Stimulated activated CD8-positive, alpha-beta memory T cell treated with anti-CD3 and anti-CD28 coated beads, Interleukin-15, amount 100 ng/mL, for 4 hours (primary cell): ENCODE data around the gene IFI16.
"Not testable (repeated sequence)": the region's sequence is repeated elsewhere in the genome, so short reads cannot be mapped to it uniquely, and the experiment has no call there.

ENCODE experiments used
- DNase-seq, 2 donors: peaks; one replicate each; pipeline ENCODE4 v3.0.0-alpha.2; 2020; ENCODE audit warnings: low read depth in 2 of 2

The IFI16 gene

DNA sequence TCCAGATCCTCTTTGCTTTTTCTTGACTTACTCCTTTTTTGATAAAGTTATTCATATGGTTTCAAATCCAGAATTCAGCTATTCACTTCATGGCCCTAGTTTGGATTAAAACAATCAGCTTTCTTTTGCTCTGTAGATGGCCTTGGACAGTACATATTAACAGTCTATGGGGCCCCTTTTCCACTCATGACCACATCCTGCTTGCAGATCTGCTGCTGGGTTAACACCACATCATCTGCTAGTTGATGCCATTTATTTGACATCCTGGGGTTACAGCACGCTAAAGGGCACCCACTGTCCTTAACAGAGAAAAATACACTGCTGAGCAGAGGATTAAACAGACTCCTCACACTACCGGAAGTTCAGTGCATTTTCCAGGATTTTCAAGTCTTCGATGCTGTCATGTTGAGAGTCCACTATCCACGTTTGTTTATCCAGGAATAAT, 941 bp upstream of the IFI16 start:
- peak; percentile 37 to 60 for DNase-seq

DNA sequence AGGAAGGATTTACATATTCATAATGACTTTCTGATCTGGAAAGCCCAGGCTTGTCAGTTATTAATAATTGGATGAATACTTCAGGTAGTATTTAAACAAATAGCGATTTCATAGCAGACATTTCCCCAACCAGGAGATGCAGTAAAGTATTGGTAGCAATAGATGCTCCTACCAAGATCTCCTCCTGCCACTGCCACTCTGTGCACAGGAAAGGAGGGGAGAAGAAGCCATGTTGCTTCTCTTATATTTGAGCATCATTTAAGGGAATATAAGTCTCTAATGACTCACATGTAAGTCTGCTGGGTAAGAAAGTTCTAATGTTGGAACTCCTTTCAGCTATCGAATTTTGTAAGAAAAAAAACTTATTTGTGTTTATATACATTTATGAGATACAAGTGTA, 420 bp upstream of the IFI16 start:
- DNase-seq, result no peak

DNA sequence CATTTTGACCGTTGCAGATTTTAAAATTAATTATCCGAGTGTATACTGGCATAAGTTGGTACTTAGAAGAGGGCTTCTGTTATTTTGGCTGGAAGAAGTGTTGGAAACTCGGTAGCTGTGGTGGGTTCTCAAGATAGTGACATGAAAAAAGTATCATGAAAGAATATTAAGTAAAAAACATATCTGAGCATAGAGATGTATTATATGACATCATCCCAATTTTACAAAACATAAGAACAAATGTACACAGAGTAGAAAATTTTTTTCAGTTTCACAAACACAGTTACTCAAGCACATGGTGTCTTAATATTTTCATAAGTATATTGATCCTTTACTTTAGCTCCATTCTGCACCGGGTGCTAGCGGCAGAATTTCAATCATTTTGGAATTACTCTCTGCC, 684 bp downstream of the IFI16 start:
- no peak for DNase-seq

DNA sequence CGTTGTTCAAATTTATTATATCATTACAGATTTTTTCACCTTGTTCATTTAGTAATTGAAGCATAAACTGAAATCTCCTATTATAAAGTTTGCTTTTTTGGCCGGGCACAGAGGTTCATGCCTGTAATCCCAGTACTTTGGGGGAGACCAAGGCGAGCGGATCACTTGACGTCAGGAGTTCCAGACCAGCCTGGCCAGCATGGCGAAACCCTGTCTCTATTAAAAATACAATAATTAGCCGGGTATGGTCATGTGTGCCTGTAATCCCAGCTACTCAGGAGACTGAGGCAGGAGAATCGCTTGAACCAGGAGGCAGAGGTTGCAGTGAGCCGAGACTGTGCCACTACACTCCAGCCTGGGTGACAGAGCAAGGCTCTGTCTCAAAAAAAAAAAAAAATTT, 1.3 kb downstream of the IFI16 start:
- not testable (repeated sequence) for DNase-seq

DNA sequence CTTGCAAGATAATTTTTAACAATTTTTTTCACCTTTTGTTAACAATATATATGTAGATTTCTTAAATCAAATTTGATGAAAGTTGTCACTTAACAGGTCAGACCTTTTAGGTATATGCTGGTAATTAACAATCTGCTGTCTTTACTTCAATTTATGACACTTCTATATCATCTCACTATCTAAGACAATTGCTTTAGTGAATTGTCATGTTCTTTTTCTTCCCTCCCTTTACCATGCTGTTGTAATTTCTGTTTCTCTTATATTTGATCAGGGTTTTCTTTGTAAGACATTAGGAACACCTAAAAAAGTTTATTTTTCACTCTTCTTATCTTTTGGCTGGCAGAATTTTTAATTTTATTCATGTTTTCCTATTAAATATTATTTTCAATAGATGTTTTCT, 2.0 kb downstream of the IFI16 start:
- no peak for DNase-seq

DNA sequence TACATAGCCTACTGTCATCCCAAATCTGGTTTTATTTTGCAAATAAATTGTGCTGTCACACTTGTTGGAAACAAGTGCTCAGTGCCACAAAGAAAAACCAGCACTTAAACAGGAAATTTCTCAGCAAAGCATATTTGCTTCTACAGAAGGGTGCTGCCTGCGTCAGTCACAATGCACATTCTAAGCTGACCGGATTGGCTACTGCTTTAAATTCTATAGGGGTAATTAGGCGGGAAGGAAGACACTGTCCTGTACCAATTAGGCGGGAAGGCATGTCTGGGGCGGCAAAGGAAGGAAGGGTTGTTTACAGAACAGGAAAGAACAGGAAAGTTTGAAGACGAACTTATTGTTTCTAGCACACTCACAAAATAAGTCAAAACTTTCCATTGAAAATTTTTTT, 2.8 kb downstream of the IFI16 start:
- peak in 1 of 2 donors; percentile 41 for DNase-seq

DNA sequence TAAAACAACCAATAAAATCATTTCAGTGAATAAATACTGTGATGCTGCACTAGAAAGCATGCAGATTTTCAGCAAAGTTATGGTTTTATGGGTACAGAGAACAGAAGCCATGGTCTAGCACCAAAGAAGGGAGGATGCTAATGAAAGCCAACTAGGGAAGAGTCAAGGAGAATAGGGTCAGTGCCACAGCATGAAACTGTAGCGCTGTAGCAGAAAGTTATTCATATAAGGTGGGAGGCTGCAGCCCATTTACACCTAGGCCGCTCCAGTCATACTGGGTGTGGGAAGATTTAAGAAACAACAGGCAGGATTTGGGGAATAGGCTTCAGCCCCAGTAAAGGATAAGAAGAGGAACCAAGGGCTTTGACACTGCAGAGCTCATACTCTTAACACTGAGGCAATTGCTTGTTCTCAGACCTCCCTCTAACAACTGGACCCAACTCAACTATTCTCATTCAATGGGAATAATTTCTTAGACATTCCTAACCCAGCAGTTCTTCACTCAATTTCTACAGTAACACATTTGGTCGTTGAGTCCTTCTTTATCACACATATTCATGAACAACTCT, 4.4 kb downstream of the IFI16 start:
- no peak for DNase-seq

DNA sequence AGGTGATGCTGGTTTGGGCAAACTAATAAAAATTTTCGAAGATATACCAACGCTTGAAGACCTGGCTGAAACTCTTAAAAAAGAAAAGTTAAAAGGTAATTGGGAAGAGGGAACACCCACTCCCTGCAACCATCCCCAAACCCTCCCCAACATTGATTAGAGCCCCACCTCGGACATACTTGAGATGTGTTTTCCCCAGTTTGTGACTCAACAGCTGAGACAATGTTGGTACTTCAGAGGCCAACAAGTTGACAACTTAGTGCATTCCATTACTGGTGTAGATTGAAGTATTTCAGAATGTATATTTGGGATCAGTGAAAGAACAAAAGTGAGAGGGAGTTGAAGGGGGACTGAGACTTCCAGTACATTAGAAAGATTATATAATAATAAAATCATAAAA, 5.1 kb downstream of the IFI16 start:
- no peak for DNase-seq

DNA sequence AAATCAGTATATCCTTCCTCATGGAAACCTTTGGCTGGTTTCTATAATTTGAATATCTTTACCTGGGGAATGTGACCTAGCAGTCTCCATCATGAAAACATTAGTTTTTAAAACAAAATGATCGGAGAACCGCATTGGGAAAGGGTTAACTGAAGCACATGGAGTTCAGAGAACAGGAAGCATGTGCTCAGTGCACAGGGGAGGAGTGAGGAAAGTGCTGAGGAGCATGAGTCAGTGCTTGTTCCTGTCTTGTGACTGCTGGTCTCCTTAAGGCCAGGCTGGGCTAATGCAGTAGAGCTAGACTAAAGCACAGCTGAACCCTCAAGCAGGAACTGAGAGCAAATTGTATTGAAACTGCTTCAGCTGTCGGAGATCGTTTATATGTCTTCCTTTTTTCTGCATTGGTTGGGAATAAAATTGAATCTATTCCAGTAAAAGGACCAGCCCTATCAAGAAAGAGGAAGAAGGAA, 5.8 kb downstream of the IFI16 start:
- DNase-seq, result peak; percentile 45 to 71

DNA sequence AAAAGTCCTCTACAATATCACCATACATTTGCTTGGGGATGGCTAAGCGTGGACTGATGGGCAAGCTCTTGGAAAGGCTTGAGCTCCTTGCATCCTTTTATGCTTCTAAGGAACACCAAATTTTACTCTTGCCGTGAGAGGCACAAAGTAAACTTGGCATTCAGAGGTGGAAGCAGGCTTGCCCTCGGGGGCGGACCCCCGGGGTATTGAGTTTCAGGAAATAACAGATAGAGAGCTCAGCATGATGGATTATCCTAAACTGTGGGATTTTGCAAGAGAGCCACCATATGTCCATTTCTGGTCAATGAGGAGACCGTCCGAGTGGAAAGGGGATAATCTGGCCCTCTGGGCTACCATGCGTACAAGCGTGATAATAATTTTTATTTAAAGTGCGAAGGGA, 14.0 kb downstream of the IFI16 start:
- DNase-seq, result no peak

DNA sequence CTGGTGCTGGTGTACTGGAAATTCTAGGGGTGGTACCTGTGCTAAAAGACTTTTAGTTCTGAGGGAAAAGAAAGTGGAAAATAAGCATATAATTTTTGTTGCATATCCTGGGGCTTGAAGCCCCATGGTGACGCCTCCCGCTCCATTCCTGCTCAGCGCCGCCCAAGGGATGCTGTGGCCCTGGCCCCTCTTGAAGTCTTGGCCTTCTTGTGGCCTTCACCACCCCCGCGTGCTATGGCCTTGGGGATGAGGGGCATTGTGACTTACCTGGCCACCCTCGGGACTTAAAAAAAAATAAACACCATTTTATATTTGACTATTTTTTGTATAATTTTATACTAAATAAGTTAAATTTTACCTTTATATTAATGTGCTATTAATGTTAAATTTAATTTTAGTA, 15.3 kb downstream of the IFI16 start:
- DNase-seq, result no peak

DNA sequence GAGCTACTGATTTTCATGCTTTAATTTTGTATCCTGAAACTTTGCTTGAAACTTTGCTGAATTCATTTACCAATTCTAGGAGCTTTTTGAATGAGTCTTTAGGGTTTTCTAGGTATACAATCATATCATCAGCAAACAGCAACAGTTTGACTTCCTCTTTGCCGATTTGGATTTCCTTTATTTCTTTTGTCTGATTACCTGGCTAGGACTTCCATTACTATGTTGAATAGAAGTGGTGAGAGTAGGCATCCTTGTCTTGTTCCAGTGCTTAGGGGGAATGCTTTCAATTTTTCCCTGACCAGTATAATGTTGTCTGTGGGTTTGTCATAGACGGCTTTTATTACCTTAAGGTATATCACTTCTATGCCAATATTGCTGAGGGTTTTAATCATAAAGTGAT, 17.1 kb downstream of the IFI16 start:
- DNase-seq, result not testable (repeated sequence)

DNA sequence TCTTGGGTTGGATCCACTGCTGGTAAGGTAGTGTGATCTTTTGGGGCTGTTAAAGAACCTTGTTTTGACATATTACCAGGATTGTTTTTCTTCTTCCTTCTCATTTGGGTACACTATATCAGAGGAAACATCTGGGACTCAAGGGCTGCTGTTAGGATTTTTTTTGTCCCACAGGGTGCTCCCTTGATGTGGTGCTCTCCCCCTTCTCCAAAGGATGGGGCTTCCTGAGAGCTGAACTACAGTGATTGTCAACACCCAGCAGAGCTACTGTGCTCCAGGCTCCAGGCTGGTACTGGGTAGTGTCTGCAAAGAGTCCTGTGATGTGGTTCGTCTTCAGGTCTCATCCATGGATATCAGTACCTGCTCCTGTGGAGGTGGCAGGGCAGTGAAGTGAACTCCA, 20.6 kb downstream of the IFI16 start:
- DNase-seq, result no peak

DNA sequence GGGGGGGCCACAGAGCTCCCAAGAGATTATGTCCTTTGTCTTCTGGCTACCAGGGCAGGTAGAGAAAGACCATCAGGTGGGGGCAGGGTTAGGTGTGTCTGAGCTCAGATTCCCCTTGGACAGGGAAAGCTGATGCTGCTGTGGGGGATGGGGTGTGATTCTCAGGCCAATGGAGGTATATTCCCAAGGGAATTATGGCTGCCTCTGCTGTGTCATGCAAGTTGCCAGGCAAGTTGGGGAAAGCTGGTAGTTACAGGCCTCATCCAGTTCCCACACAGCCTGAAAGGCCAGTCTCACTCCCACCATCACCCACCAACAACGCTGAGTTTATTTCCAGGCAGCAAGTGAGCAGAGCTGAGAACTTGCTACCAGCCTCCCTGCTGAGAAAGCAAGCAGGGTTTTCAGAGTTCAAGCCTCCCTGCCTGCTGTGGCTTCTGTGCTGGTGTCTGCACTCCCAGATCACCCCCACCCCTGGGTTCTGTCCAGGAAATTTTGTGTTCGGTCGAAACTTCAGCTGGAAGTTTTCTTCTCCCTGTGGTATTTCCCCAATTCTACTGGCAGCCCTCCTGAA, 21.3 kb downstream of the IFI16 start:
- no peak for DNase-seq

DNA sequence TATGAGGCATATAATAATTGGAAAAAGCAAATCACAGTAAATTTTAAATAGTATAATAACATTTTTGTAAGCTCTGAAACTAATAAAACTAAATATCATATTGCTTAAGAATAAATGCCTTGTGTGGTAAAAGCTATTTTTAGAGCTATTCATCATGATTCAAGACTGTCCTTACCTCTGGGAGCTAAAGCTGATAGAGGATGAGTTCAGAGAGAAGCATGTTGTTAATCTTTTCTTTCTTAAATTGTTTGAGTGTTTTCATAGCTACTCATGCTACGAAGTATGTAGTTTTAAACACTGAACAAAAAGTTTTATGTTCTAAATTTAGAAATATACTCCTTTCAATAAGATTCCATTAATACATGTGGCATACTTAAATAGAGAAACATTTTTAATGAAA, 30.5 kb downstream of the IFI16 start:
- no peak for DNase-seq

DNA sequence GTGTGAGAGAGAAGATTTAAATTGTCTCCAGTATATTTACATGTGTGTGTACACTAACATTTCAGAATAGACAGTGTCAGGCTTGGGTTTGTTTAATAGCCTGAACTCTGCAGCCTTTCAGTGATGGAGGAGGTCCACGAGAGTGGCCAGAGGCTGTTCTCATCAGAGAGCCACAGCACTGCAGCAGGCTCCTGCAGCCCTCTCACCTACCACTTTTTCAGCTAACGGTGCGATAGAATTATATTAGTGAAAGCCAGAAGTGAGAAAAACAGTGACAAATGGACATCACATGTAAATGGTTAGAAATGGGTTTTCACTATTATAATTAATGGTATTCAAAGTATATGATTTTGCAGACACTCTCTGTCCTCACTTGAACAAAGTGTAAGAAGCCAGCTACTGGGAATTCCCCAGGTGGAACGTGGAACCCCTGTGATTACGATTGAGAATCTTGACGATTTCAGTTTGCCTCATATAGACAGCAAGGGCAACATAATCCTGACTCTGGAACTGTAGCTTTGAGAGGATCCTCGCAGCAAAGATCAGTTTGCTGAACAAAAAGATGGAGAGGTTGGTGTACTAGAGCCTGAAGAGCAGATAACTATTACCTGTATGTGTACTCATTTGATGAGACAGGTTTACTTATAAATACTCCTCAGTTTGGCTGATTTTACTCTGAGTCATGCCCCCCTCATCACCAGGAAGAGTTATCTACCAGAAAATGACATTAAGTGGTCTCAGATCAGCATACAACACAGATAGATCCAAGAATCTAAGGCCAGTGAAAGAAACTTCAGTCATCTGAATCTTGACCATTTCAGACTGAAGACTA, 31.4 kb downstream of the IFI16 start:
- no peak for DNase-seq

DNA sequence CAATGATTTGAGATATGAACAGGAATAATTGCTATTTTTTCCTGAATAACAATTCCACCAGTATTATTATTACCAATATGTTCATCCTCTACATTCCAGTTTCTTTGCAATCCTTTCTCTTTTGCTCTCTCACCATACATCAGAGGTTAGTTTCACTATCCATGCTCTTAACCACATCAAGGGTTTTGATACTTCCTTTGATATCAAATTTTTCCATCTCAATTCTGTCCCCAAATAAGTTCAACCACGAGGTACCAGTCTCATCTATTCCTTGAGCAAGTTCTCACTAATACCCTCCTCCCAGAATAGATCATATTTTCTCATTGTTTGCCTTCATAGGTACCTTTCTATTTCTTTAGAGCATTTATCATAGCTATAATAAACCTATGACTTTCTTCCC, 36.8 kb downstream of the IFI16 start:
- not testable (repeated sequence) for DNase-seq

DNA sequence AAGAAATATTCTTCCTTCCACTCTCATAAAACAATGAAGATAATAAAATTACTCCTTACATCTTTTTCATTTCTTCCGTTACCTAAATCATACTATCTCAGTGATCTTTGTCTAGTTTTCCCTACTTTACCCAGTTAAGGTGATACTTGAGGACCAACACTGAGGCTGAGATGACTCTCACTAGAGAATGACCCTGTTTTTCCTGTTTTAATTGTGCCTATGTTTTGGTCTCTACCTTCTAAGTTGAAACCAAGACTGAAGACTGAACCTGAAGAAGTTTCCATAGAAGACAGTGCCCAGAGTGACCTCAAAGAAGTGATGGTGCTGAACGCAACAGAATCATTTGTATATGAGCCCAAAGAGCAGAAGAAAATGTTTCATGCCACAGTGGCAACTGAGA, 41.7 kb downstream of the IFI16 start:
- no peak for DNase-seq

DNA sequence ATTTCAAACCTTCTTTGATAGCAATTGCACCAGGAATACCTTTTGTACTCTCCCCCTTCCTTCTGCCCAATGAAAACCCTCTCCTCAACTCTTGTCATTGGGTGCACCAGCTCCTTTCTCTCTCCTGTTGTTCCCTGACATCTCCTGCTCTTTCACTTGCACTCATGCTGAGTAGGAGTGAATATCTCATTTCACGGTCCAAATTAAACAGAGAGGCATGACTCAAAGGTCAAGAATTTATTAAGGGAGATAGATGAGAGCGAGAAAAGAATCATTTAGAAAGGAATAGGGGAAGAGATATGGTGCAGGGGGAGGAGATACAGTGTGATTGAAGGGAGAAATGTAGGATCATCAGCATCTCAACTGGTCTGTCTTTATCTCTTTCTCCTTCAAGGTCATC, 44.7 kb downstream of the IFI16 start:
- DNase-seq, result no peak

DNA sequence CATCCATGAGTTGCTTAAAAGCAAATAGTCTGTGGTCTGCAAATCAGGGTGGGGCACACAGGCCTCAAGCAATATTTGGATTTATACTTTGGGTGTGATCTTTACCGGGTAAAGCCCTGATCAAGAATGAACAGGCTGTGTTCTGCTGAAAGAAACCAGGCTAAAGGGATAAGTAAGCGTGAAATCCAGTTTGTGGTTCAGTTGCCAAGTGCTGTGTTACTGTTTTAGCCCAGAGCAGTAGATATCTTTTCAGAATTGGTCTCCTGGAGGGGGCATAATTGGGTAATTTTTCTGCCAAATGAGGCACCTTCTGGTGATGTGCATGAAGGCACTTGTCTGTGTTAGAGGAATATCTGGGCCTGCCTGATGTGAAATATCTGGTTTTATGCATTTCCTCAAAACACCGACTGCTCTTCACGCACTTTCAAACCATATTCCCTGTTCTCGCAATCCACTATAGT, 45.5 kb downstream of the IFI16 start:
- no peak for DNase-seq

DNA sequence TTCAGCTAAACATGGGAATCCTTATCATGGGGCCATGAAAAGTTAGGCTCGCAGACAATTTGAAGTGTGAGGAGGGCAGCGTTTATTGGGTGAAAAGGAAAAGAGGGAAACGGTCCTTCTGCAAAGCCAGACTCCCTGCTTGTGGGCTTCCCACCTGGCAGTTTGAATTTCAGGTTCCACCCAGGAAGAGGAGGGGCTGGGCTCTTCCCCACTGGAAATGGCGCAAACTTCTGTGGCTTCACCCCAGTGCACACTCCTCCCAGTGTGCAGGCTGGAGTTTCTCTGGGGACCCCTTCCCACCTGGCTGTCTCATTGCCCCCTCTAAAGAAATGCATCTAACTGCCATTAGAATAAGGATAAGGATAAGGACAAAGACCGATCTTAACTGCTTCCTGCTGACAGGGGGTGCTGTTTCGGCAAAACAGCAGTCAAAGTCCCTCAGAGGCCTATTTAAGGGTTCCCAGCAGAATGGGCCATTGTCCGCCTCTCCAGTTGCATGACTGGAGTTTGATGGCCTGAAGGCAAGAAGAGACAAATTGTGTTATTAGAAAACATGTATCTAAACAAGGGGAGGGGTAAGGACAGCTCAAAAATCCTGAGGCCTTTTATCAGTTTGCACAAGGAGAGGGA, 46.5 kb downstream of the IFI16 start:
- DNase-seq, result no peak

DNA sequence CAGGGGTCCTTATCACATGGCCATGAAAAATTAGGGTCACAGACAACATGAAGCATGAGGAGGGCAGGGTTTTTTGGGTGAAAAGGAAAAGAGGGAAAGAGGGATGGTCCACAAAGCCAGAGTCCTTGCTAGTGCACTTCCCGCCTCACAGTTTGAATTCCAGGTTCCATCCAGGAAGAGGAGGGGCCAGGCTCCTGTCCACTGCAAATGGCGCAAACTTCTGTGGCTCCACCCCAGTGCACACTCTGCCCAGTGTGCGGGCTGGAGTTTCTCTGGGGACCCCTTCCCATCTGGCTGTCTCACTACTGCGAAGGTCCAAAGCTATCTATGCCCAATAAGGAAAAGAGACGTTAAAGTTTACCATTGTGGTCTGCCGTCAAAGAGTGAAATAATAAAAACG, 49.0 kb downstream of the IFI16 start:
- DNase-seq, result no peak

DNA sequence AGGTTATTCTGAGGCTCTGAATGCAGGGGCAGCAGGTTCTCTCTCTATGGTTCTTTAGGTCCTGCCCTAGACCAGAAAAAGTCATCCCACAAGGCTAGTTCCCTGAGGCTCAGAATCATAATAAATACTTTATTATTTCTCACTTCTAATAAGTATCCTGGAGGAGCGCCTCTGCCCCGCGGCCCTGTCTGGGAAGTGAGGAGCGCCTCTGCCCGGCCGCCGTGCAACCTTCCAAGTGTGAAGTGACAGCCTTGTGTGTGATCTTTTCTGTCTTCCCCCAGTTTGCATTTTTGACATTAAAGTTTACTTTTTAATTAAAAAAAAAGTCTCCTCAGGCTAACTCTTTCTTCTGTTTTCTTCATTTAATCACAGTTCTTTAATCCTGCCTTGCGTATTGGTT, 55.4 kb downstream of the IFI16 start:
- no peak for DNase-seq
